GM23338 (cell line): ENCODE data around the gene SMURF2. TPM values are rescaled to one million over a fixed set of nuclear protein-coding genes. Genes with fewer than 3 reads are reported as not detected.

Source experiments
- ATAC-seq: fragments of 200-7000 bp; cut with Tn5 transposase; 3 replicates; pipeline ENCODE4 v1.9.1; 2020
- DNase-seq: peaks from one replicate; pipeline ENCODE4 v3.0.0-alpha.2; 2015; ENCODE audit warnings: low spot score
- H2AFZ ChIP-seq: fragments of 200-600 bp; sonication (generic); 2 replicates; pipeline ENCODE4 v1.8.0; 2016; ENCODE audit warnings: antibody characterized with exemption, mild to moderate bottlenecking, moderate library complexity
- H3F3A ChIP-seq: fragments of 200-600 bp; sonication (generic); replicated peaks from 2 replicates; pipeline ENCODE4 v1.8.0; 2017; ENCODE audit warnings: antibody characterized with exemption, mixed run types, low read depth
- H3K27ac ChIP-seq: fragments of 200-600 bp; sonication (generic); 2 replicates; pipeline ENCODE4 v1.6.1; 2016; ENCODE audit warnings: low read depth
- H3K27me3 ChIP-seq: fragments of 200-600 bp; sonication (generic); 2 replicates; pipeline ENCODE4 v1.8.0; 2016; ENCODE audit warnings: mild to moderate bottlenecking, mixed run types, moderate library complexity; ENCODE audit not compliant: insufficient read depth
- H3K36me3 ChIP-seq: fragments of 200-600 bp; sonication (generic); 2 replicates; pipeline ENCODE4 v1.8.0; 2016; ENCODE audit warnings: mild to moderate bottlenecking; ENCODE audit not compliant: insufficient read depth
- H3K4me1 ChIP-seq: fragments of 200-600 bp; sonication (generic); 2 replicates; pipeline ENCODE4 v1.8.0; 2016; ENCODE audit warnings: mild to moderate bottlenecking, moderate library complexity; ENCODE audit not compliant: insufficient read depth
- H3K4me2 ChIP-seq: fragments of 200-600 bp; sonication (generic); 2 replicates; pipeline ENCODE4 v1.7.1; 2017; ENCODE audit warnings: mixed run types
- H3K4me3 ChIP-seq: fragments of 200-600 bp; sonication (generic); 2 replicates; pipeline ENCODE4 v1.6.1; 2016; ENCODE audit warnings: mixed run types
- H3K79me2 ChIP-seq: fragments of 200-600 bp; sonication (generic); replicated peaks from 2 replicates; pipeline ENCODE4 v1.8.0; 2017; ENCODE audit warnings: mild to moderate bottlenecking; ENCODE audit not compliant: insufficient read depth
- H3K9me2 ChIP-seq: fragments of 200-600 bp; sonication (generic); 2 replicates; pipeline ENCODE4 v1.8.0; 2017; ENCODE audit not compliant: insufficient read depth
- H4K20me1 ChIP-seq: fragments of 200-600 bp; sonication (generic); replicated peaks from 2 replicates; pipeline ENCODE4 v1.8.0; 2017; ENCODE audit warnings: mild to moderate bottlenecking; ENCODE audit not compliant: insufficient read depth
- H3K27ac Mint-ChIP-seq: 2 replicates; pipeline ENCODE4 v1.8.0; 2020; ENCODE audit warnings: inconsistent platforms, mild to moderate bottlenecking, moderate library complexity, mixed read lengths
- H3K27me3 Mint-ChIP-seq: 3 replicates; pipeline ENCODE4 v1.8.0; 2022; ENCODE audit warnings: low read depth, mild to moderate bottlenecking, moderate library complexity, mixed read lengths, inconsistent platforms; ENCODE audit not compliant: insufficient read depth, poor library complexity
- H3K36me3 Mint-ChIP-seq: 3 replicates; pipeline ENCODE4 v1.8.0; 2021; ENCODE audit warnings: low read depth, mild to moderate bottlenecking, inconsistent platforms, moderate library complexity, mixed read lengths
- H3K4me1 Mint-ChIP-seq: 3 replicates; pipeline ENCODE4 v1.8.0; 2020; ENCODE audit warnings: mild to moderate bottlenecking, inconsistent platforms, mixed read lengths
- H3K4me3 Mint-ChIP-seq: 3 replicates; pipeline ENCODE4 v1.8.0; 2021; ENCODE audit warnings: moderate library complexity, mild to moderate bottlenecking, inconsistent platforms, mixed read lengths
- H3K9me3 Mint-ChIP-seq: 3 replicates; pipeline ENCODE4 v1.8.0; 2020; ENCODE audit warnings: moderate library complexity, mild to moderate bottlenecking, inconsistent platforms, mixed read lengths
- CREB1 ChIP-seq: fragments of 250-450 bp; sonication (Bioruptor Pico); IDR thresholded peaks from 2 replicates; pipeline ENCODE4 v1.5.0; 2020; ENCODE audit warnings: low read depth, mild to moderate bottlenecking, moderate library complexity
- JUNB ChIP-seq: IDR thresholded peaks from one replicate; pipeline ENCODE4 v1.6.1; 2016; ENCODE audit warnings: antibody characterized with exemption; ENCODE audit not compliant: unreplicated experiment
- POLR2AphosphoS5 ChIP-seq: IDR thresholded peaks from 2 replicates; pipeline ENCODE4 v1.6.1; 2016; ENCODE audit warnings: antibody characterized with exemption, low read depth
- STAT1 ChIP-seq: IDR thresholded peaks from one replicate; pipeline ENCODE4 v1.6.1; 2016; ENCODE audit warnings: antibody characterized with exemption; ENCODE audit not compliant: unreplicated experiment
- ZNF114 ChIP-seq: fragments of 250-450 bp; sonication (Bioruptor Pico); IDR thresholded peaks from 2 replicates; pipeline ENCODE4 v1.5.0; 2020; ENCODE audit warnings: mild to moderate bottlenecking, moderate library complexity
- polyA plus RNA-seq: library from polyadenylated mRNA; unstranded; fragments of >200 nt; fragmentation: Nextera tagmentation; extraction: Ambion mirVana; gene quantifications from 2 replicates; pipeline ENCODE4 v1.2.1, GENCODE V29; 2016
- total RNA-seq: library from RNA; depleted of rRNA; stranded (reverse); fragments of >200 nt; shearing (Covaris generic); gene quantifications from 2 replicates; pipeline ENCODE4 v1.2.3, GENCODE V29; 2014
- TF ChIP-seq, protein P1 (sequence below): fragments of 250-450 bp; sonication (Bioruptor Pico); IDR thresholded peaks from 2 replicates; pipeline ENCODE4 v1.5.0; 2020; ENCODE audit warnings: mild to moderate bottlenecking, moderate library complexity

The SMURF2 gene
- total and polyA plus RNA-seq, 2 experiments from 2014 or later: 12.1 to 29.6 TPM

DNA sequence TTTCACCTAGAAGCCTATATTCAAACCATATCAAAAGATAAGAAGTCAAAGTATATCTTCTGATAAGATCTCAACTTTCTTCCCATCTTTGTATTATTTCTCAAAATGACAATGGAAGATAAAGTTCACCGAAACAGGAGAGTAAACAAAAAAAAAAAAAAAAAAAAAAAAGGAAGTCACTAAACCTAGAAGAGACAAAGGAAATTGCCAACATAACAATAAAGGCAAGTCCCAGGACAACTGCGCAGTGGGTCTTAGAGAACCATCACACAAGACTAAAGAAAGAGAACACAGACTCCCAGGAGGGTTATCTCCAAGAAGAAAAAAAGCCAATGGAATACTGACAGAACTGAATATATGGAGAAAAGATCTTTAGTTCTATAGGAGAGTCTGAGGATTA is 65.7 kb downstream of the SMURF2 start:
- Histone ChIP-seq H3F3A (no peaks in the 10 kb centered on the region), H3K27ac (no peak overlapping the region), H3K36me3 (no peaks in the 10 kb centered on the region; the same call in 1 of the 2 replicates), H3K4me3 (no peak overlapping the region), H3K27me3 (no peaks in the 10 kb centered on the region), H3K79me2 (peaks cover 19% of the 10 kb centered on the region; the same call in 1 of the 2 replicates), H4K20me1 (no peaks in the 10 kb centered on the region), H2AFZ (no peak overlapping the region), H3K4me1 (no peaks in the 10 kb centered on the region), H3K4me2 (no peak overlapping the region), H3K9me2 (no peaks in the 10 kb centered on the region)
- H3K27me3 Mint-ChIP-seq: no peaks in the 10 kb centered on the region
- peaks cover 12% of the 10 kb centered on the region; the same call in 2 of the 3 replicates for H3K36me3 Mint-ChIP-seq
- no peaks in the 10 kb centered on the region for H3K9me3 Mint-ChIP-seq
- no peak for DNase-seq
- no peak for ATAC-seq
- H3K27ac Mint-ChIP-seq: no peak overlapping the region
- TF ChIP-seq CREB1 (CRISPR knock-in tag): no peak
- no peak for TF ChIP-seq JUNB
- no peak for TF ChIP-seq POLR2AphosphoS5
- TF ChIP-seq, protein P1, sequence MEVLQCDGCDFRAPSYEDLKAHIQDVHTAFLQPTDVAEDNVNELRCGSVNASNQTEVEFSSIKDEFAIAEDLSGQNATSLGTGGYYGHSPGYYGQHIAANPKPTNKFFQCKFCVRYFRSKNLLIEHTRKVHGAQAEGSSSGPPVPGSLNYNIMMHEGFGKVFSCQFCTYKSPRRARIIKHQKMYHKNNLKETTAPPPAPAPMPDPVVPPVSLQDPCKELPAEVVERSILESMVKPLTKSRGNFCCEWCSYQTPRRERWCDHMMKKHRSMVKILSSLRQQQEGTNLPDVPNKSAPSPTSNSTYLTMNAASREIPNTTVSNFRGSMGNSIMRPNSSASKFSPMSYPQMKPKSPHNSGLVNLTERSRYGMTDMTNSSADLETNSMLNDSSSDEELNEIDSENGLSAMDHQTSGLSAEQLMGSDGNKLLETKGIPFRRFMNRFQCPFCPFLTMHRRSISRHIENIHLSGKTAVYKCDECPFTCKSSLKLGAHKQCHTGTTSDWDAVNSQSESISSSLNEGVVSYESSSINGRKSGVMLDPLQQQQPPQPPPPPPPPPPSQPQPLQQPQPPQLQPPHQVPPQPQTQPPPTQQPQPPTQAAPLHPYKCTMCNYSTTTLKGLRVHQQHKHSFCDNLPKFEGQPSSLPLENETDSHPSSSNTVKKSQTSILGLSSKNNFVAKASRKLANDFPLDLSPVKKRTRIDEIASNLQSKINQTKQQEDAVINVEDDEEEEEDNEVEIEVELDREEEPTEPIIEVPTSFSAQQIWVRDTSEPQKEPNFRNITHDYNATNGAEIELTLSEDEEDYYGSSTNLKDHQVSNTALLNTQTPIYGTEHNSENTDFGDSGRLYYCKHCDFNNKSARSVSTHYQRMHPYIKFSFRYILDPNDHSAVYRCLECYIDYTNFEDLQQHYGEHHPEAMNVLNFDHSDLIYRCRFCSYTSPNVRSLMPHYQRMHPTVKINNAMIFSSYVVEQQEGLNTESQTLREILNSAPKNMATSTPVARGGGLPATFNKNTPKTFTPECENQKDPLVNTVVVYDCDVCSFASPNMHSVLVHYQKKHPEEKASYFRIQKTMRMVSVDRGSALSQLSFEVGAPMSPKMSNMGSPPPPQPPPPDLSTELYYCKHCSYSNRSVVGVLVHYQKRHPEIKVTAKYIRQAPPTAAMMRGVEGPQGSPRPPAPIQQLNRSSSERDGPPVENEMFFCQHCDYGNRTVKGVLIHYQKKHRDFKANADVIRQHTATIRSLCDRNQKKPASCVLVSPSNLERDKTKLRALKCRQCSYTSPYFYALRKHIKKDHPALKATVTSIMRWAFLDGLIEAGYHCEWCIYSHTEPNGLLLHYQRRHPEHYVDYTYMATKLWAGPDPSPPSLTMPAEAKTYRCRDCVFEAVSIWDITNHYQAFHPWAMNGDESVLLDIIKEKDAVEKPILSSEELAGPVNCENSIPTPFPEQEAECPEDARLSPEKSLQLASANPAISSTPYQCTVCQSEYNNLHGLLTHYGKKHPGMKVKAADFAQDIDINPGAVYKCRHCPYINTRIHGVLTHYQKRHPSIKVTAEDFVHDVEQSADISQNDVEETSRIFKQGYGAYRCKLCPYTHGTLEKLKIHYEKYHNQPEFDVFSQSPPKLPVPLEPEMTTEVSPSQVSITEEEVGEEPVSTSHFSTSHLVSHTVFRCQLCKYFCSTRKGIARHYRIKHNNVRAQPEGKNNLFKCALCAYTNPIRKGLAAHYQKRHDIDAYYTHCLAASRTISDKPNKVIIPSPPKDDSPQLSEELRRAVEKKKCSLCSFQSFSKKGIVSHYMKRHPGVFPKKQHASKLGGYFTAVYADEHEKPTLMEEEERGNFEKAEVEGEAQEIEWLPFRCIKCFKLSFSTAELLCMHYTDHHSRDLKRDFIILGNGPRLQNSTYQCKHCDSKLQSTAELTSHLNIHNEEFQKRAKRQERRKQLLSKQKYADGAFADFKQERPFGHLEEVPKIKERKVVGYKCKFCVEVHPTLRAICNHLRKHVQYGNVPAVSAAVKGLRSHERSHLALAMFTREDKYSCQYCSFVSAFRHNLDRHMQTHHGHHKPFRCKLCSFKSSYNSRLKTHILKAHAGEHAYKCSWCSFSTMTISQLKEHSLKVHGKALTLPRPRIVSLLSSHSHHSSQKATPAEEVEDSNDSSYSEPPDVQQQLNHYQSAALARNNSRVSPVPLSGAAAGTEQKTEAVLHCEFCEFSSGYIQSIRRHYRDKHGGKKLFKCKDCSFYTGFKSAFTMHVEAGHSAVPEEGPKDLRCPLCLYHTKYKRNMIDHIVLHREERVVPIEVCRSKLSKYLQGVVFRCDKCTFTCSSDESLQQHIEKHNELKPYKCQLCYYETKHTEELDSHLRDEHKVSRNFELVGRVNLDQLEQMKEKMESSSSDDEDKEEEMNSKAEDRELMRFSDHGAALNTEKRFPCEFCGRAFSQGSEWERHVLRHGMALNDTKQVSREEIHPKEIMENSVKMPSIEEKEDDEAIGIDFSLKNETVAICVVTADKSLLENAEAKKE (CRISPR knock-in tag): no peak
- no peak for TF ChIP-seq STAT1
- no peak for TF ChIP-seq ZNF114 (CRISPR knock-in tag)
- H3K4me1 Mint-ChIP-seq: peaks cover 7% of the 10 kb centered on the region
- no peak overlapping the region for H3K4me3 Mint-ChIP-seq

DNA sequence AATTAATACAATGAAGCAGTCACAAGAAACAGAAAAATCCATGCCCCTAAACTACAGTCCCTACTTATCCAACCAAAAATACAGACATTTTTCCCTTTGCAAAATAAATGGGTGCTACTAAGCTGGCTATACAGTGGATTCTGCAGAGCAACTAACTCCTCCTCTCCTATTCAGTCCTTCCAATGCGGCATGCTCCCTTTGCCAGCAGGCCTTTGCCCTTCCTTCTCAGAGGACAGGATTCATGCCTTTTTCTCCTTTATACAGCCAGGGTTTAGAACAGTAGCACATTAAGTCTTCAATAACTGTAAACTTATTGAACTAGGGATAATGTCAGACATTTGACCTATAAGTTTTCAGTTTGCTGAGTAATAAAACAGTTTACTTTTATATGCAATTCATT is 70.2 kb downstream of the SMURF2 start:
- Histone ChIP-seq H3K36me3 (no peaks in the 10 kb centered on the region; the same call in 1 of the 2 replicates), H3K4me2 (no peak overlapping the region), H3F3A (no peaks in the 10 kb centered on the region), H2AFZ (no peak overlapping the region), H3K27me3 (no peaks in the 10 kb centered on the region), H3K9me2 (no peaks in the 10 kb centered on the region), H3K27ac (no peak overlapping the region), H3K4me3 (no peak overlapping the region), H4K20me1 (no peaks in the 10 kb centered on the region), H3K79me2 (no peaks in the 10 kb centered on the region), H3K4me1 (no peaks in the 10 kb centered on the region)
- H3K27ac Mint-ChIP-seq: no peak overlapping the region
- no peak for ATAC-seq
- peaks cover 14% of the 10 kb centered on the region for H3K36me3 Mint-ChIP-seq
- no peaks in the 10 kb centered on the region for H3K9me3 Mint-ChIP-seq
- H3K4me3 Mint-ChIP-seq: no peak overlapping the region
- peaks cover 2% of the 10 kb centered on the region for H3K27me3 Mint-ChIP-seq
- DNase-seq: no peak
- peaks cover 6% of the 10 kb centered on the region for H3K4me1 Mint-ChIP-seq
- TF ChIP-seq, protein P1 (CRISPR knock-in tag): no peak
- no peak for TF ChIP-seq CREB1 (CRISPR knock-in tag)
